GM23338 (cell line): ENCODE data around the gene ATP5F1A. TPM values are rescaled to one million over a fixed set of nuclear protein-coding genes. Genes with fewer than 3 reads are reported as not detected.

Experiments
- ATAC-seq: fragments of 200-7000 bp; cut with Tn5 transposase; 3 replicates; pipeline ENCODE4 v1.9.1; 2020
- DNase-seq: peaks from one replicate; pipeline ENCODE4 v3.0.0-alpha.2; 2015; ENCODE audit warnings: low spot score
- H2AFZ ChIP-seq: fragments of 200-600 bp; sonication (generic); 2 replicates; pipeline ENCODE4 v1.8.0; 2016; ENCODE audit warnings: antibody characterized with exemption, mild to moderate bottlenecking, moderate library complexity
- H3F3A ChIP-seq: fragments of 200-600 bp; sonication (generic); replicated peaks from 2 replicates; pipeline ENCODE4 v1.8.0; 2017; ENCODE audit warnings: antibody characterized with exemption, mixed run types, low read depth
- H3K27ac ChIP-seq: fragments of 200-600 bp; sonication (generic); 2 replicates; pipeline ENCODE4 v1.6.1; 2016; ENCODE audit warnings: low read depth
- H3K27me3 ChIP-seq: fragments of 200-600 bp; sonication (generic); 2 replicates; pipeline ENCODE4 v1.8.0; 2016; ENCODE audit warnings: mild to moderate bottlenecking, mixed run types, moderate library complexity; ENCODE audit not compliant: insufficient read depth
- H3K36me3 ChIP-seq: fragments of 200-600 bp; sonication (generic); 2 replicates; pipeline ENCODE4 v1.8.0; 2016; ENCODE audit warnings: mild to moderate bottlenecking; ENCODE audit not compliant: insufficient read depth
- H3K4me1 ChIP-seq: fragments of 200-600 bp; sonication (generic); 2 replicates; pipeline ENCODE4 v1.8.0; 2016; ENCODE audit warnings: mild to moderate bottlenecking, moderate library complexity; ENCODE audit not compliant: insufficient read depth
- H3K4me2 ChIP-seq: fragments of 200-600 bp; sonication (generic); 2 replicates; pipeline ENCODE4 v1.7.1; 2017; ENCODE audit warnings: mixed run types
- H3K4me3 ChIP-seq: fragments of 200-600 bp; sonication (generic); 2 replicates; pipeline ENCODE4 v1.6.1; 2016; ENCODE audit warnings: mixed run types
- H3K79me2 ChIP-seq: fragments of 200-600 bp; sonication (generic); replicated peaks from 2 replicates; pipeline ENCODE4 v1.8.0; 2017; ENCODE audit warnings: mild to moderate bottlenecking; ENCODE audit not compliant: insufficient read depth
- H3K9me2 ChIP-seq: fragments of 200-600 bp; sonication (generic); 2 replicates; pipeline ENCODE4 v1.8.0; 2017; ENCODE audit not compliant: insufficient read depth
- H4K20me1 ChIP-seq: fragments of 200-600 bp; sonication (generic); replicated peaks from 2 replicates; pipeline ENCODE4 v1.8.0; 2017; ENCODE audit warnings: mild to moderate bottlenecking; ENCODE audit not compliant: insufficient read depth
- H3K27ac Mint-ChIP-seq: 2 replicates; pipeline ENCODE4 v1.8.0; 2020; ENCODE audit warnings: inconsistent platforms, mild to moderate bottlenecking, moderate library complexity, mixed read lengths
- H3K27me3 Mint-ChIP-seq: 3 replicates; pipeline ENCODE4 v1.8.0; 2022; ENCODE audit warnings: low read depth, mild to moderate bottlenecking, moderate library complexity, mixed read lengths, inconsistent platforms; ENCODE audit not compliant: insufficient read depth, poor library complexity
- H3K36me3 Mint-ChIP-seq: 3 replicates; pipeline ENCODE4 v1.8.0; 2021; ENCODE audit warnings: low read depth, mild to moderate bottlenecking, inconsistent platforms, moderate library complexity, mixed read lengths
- H3K4me1 Mint-ChIP-seq: 3 replicates; pipeline ENCODE4 v1.8.0; 2020; ENCODE audit warnings: mild to moderate bottlenecking, inconsistent platforms, mixed read lengths
- H3K4me3 Mint-ChIP-seq: 3 replicates; pipeline ENCODE4 v1.8.0; 2021; ENCODE audit warnings: moderate library complexity, mild to moderate bottlenecking, inconsistent platforms, mixed read lengths
- H3K9me3 Mint-ChIP-seq: 3 replicates; pipeline ENCODE4 v1.8.0; 2020; ENCODE audit warnings: moderate library complexity, mild to moderate bottlenecking, inconsistent platforms, mixed read lengths
- CREB1 ChIP-seq: fragments of 250-450 bp; sonication (Bioruptor Pico); IDR thresholded peaks from 2 replicates; pipeline ENCODE4 v1.5.0; 2020; ENCODE audit warnings: low read depth, mild to moderate bottlenecking, moderate library complexity
- ETS1 ChIP-seq: IDR thresholded peaks from 2 replicates; pipeline ENCODE4 v1.6.1; 2016; ENCODE audit warnings: antibody characterized with exemption
- EZH2 ChIP-seq: fragments of 200-600 bp; sonication (generic); IDR thresholded peaks from one replicate; pipeline ENCODE4 v1.8.0; 2017; ENCODE audit warnings: antibody characterized with exemption, mild to moderate bottlenecking, low read depth; ENCODE audit not compliant: unreplicated experiment
- EZH2phosphoT487 ChIP-seq: fragments of 200-600 bp; sonication (generic); IDR thresholded peaks from one replicate; pipeline ENCODE4 v1.8.1; 2018; ENCODE audit warnings: antibody characterized with exemption; ENCODE audit not compliant: unreplicated experiment
- JUNB ChIP-seq: IDR thresholded peaks from one replicate; pipeline ENCODE4 v1.6.1; 2016; ENCODE audit warnings: antibody characterized with exemption; ENCODE audit not compliant: unreplicated experiment
- NANOG ChIP-seq: IDR thresholded peaks from 2 replicates; pipeline ENCODE4 v1.6.1; 2016; ENCODE audit warnings: antibody characterized with exemption, borderline replicate concordance
- POLR2AphosphoS5 ChIP-seq: IDR thresholded peaks from 2 replicates; pipeline ENCODE4 v1.6.1; 2016; ENCODE audit warnings: antibody characterized with exemption, low read depth
- STAT1 ChIP-seq: IDR thresholded peaks from one replicate; pipeline ENCODE4 v1.6.1; 2016; ENCODE audit warnings: antibody characterized with exemption; ENCODE audit not compliant: unreplicated experiment
- ZNF114 ChIP-seq: fragments of 250-450 bp; sonication (Bioruptor Pico); IDR thresholded peaks from 2 replicates; pipeline ENCODE4 v1.5.0; 2020; ENCODE audit warnings: mild to moderate bottlenecking, moderate library complexity
- ZNF331 ChIP-seq: fragments of 250-450 bp; sonication (Bioruptor Pico); IDR thresholded peaks from 2 replicates; pipeline ENCODE4 v1.5.0; 2020; ENCODE audit warnings: low read depth, mild to moderate bottlenecking, moderate library complexity
- polyA plus RNA-seq: library from polyadenylated mRNA; unstranded; fragments of >200 nt; fragmentation: Nextera tagmentation; extraction: Ambion mirVana; gene quantifications from 2 replicates; pipeline ENCODE4 v1.2.1, GENCODE V29; 2016
- total RNA-seq: library from RNA; depleted of rRNA; stranded (reverse); fragments of >200 nt; shearing (Covaris generic); gene quantifications from 2 replicates; pipeline ENCODE4 v1.2.3, GENCODE V29; 2014
- TF ChIP-seq, protein P1 (sequence below), 2 experiments: fragments of 200-600 bp in 1 of 2; sonication (generic) in 1 of 2; conservative IDR thresholded peaks; 2 replicates each; pipeline versions ENCODE4 v1.5.1 to v1.6.1; 2016 to 2017; ENCODE audit warnings: antibody characterized with exemption in 2 of 2, low read depth in 2 of 2, mild to moderate bottlenecking in 2 of 2, moderate library complexity in 1 of 2
- TF ChIP-seq, protein P2 (sequence below): fragments of 250-450 bp; sonication (Bioruptor Pico); IDR thresholded peaks from 2 replicates; pipeline ENCODE4 v1.5.0; 2020; ENCODE audit warnings: mild to moderate bottlenecking, moderate library complexity
- TF ChIP-seq, protein P3 (sequence below): IDR thresholded peaks from one replicate; pipeline ENCODE4 v1.6.1; 2018; ENCODE audit warnings: antibody characterized with exemption; ENCODE audit not compliant: unreplicated experiment

The ATP5F1A gene
- total and polyA plus RNA-seq, 2 experiments from 2014 or later = 353 to 822 TPM

GRCh38 chr18:46051731-46052461 lies 46.2 kb downstream of the ATP5F1A start:
- no peaks in the 10 kb centered on the region for H3K79me2 ChIP-seq
- no peak overlapping the region for H2AFZ ChIP-seq
- H4K20me1 ChIP-seq = no peaks in the 10 kb centered on the region
- H3K4me2 ChIP-seq = no peak overlapping the region
- H3F3A ChIP-seq = no peaks in the 10 kb centered on the region
- no peaks in the 10 kb centered on the region for H3K4me1 ChIP-seq
- Mint-ChIP-seq H3K4me1 (no peaks in the 10 kb centered on the region), H3K27ac (no peak overlapping the region), H3K9me3 (no peaks in the 10 kb centered on the region), H3K27me3 (peaks cover 4% of the 10 kb centered on the region), H3K36me3 (no peaks in the 10 kb centered on the region), H3K4me3 (no peak overlapping the region)
- no peak overlapping the region for H3K27ac ChIP-seq
- ATAC-seq (no peak), DNase-seq (no peak)
- no peak overlapping the region for H3K4me3 ChIP-seq
- no peaks in the 10 kb centered on the region; the same call in 1 of the 2 replicates for H3K36me3 ChIP-seq
- no peaks in the 10 kb centered on the region for H3K9me2 ChIP-seq
- TF ChIP-seq ETS1 = no peak
- TF ChIP-seq CREB1 (CRISPR knock-in tag) = no peak
- no peak for TF ChIP-seq EZH2
- TF ChIP-seq POLR2AphosphoS5 = no peak
- TF ChIP-seq STAT1 = no peak
- TF ChIP-seq NANOG = no peak
- TF ChIP-seq, protein P1, sequence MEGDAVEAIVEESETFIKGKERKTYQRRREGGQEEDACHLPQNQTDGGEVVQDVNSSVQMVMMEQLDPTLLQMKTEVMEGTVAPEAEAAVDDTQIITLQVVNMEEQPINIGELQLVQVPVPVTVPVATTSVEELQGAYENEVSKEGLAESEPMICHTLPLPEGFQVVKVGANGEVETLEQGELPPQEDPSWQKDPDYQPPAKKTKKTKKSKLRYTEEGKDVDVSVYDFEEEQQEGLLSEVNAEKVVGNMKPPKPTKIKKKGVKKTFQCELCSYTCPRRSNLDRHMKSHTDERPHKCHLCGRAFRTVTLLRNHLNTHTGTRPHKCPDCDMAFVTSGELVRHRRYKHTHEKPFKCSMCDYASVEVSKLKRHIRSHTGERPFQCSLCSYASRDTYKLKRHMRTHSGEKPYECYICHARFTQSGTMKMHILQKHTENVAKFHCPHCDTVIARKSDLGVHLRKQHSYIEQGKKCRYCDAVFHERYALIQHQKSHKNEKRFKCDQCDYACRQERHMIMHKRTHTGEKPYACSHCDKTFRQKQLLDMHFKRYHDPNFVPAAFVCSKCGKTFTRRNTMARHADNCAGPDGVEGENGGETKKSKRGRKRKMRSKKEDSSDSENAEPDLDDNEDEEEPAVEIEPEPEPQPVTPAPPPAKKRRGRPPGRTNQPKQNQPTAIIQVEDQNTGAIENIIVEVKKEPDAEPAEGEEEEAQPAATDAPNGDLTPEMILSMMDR (conservative IDR thresholded peaks at IDR 0.05; ENCODE audit: low read depth in 2 of 2) = no peak
- no peak for TF ChIP-seq ZNF331 (CRISPR knock-in tag)
- TF ChIP-seq, protein P2, sequence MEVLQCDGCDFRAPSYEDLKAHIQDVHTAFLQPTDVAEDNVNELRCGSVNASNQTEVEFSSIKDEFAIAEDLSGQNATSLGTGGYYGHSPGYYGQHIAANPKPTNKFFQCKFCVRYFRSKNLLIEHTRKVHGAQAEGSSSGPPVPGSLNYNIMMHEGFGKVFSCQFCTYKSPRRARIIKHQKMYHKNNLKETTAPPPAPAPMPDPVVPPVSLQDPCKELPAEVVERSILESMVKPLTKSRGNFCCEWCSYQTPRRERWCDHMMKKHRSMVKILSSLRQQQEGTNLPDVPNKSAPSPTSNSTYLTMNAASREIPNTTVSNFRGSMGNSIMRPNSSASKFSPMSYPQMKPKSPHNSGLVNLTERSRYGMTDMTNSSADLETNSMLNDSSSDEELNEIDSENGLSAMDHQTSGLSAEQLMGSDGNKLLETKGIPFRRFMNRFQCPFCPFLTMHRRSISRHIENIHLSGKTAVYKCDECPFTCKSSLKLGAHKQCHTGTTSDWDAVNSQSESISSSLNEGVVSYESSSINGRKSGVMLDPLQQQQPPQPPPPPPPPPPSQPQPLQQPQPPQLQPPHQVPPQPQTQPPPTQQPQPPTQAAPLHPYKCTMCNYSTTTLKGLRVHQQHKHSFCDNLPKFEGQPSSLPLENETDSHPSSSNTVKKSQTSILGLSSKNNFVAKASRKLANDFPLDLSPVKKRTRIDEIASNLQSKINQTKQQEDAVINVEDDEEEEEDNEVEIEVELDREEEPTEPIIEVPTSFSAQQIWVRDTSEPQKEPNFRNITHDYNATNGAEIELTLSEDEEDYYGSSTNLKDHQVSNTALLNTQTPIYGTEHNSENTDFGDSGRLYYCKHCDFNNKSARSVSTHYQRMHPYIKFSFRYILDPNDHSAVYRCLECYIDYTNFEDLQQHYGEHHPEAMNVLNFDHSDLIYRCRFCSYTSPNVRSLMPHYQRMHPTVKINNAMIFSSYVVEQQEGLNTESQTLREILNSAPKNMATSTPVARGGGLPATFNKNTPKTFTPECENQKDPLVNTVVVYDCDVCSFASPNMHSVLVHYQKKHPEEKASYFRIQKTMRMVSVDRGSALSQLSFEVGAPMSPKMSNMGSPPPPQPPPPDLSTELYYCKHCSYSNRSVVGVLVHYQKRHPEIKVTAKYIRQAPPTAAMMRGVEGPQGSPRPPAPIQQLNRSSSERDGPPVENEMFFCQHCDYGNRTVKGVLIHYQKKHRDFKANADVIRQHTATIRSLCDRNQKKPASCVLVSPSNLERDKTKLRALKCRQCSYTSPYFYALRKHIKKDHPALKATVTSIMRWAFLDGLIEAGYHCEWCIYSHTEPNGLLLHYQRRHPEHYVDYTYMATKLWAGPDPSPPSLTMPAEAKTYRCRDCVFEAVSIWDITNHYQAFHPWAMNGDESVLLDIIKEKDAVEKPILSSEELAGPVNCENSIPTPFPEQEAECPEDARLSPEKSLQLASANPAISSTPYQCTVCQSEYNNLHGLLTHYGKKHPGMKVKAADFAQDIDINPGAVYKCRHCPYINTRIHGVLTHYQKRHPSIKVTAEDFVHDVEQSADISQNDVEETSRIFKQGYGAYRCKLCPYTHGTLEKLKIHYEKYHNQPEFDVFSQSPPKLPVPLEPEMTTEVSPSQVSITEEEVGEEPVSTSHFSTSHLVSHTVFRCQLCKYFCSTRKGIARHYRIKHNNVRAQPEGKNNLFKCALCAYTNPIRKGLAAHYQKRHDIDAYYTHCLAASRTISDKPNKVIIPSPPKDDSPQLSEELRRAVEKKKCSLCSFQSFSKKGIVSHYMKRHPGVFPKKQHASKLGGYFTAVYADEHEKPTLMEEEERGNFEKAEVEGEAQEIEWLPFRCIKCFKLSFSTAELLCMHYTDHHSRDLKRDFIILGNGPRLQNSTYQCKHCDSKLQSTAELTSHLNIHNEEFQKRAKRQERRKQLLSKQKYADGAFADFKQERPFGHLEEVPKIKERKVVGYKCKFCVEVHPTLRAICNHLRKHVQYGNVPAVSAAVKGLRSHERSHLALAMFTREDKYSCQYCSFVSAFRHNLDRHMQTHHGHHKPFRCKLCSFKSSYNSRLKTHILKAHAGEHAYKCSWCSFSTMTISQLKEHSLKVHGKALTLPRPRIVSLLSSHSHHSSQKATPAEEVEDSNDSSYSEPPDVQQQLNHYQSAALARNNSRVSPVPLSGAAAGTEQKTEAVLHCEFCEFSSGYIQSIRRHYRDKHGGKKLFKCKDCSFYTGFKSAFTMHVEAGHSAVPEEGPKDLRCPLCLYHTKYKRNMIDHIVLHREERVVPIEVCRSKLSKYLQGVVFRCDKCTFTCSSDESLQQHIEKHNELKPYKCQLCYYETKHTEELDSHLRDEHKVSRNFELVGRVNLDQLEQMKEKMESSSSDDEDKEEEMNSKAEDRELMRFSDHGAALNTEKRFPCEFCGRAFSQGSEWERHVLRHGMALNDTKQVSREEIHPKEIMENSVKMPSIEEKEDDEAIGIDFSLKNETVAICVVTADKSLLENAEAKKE = no peak
- no peak for TF ChIP-seq EZH2phosphoT487
- TF ChIP-seq ZNF114 (CRISPR knock-in tag) = no peak
- TF ChIP-seq, protein P3, sequence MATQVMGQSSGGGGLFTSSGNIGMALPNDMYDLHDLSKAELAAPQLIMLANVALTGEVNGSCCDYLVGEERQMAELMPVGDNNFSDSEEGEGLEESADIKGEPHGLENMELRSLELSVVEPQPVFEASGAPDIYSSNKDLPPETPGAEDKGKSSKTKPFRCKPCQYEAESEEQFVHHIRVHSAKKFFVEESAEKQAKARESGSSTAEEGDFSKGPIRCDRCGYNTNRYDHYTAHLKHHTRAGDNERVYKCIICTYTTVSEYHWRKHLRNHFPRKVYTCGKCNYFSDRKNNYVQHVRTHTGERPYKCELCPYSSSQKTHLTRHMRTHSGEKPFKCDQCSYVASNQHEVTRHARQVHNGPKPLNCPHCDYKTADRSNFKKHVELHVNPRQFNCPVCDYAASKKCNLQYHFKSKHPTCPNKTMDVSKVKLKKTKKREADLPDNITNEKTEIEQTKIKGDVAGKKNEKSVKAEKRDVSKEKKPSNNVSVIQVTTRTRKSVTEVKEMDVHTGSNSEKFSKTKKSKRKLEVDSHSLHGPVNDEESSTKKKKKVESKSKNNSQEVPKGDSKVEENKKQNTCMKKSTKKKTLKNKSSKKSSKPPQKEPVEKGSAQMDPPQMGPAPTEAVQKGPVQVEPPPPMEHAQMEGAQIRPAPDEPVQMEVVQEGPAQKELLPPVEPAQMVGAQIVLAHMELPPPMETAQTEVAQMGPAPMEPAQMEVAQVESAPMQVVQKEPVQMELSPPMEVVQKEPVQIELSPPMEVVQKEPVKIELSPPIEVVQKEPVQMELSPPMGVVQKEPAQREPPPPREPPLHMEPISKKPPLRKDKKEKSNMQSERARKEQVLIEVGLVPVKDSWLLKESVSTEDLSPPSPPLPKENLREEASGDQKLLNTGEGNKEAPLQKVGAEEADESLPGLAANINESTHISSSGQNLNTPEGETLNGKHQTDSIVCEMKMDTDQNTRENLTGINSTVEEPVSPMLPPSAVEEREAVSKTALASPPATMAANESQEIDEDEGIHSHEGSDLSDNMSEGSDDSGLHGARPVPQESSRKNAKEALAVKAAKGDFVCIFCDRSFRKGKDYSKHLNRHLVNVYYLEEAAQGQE = no peak
- no peak for TF ChIP-seq JUNB
- H3K27me3 ChIP-seq = no peaks in the 10 kb centered on the region
